NT2/D1 (cell line): ENCODE results near the gene PDZD4.
A peak's percentile ranks its signal among the peaks of the same experiment; 100 is the strongest.

ENCODE experiments used
- DNase-seq: peaks from one replicate; pipeline ENCODE4 v3.0.0-alpha.2; 2011; ENCODE audit warnings: low read depth, low spot score
- H3K27me3 ChIP-seq: 2 replicates; pipeline ENCODE4 v1.6.0; 2011; ENCODE audit warnings: mild to moderate bottlenecking; ENCODE audit not compliant: insufficient read length, insufficient read depth
- H3K36me3 ChIP-seq: 2 replicates; pipeline ENCODE4 v1.6.1; 2011; ENCODE audit warnings: mild to moderate bottlenecking, low read length, mixed read lengths; ENCODE audit not compliant: insufficient read depth, insufficient read length
- H3K4me1 ChIP-seq: 2 replicates; pipeline ENCODE4 v1.5.1; 2011; ENCODE audit not compliant: insufficient read depth, insufficient read length
- H3K4me3 ChIP-seq: 2 replicates; pipeline ENCODE4 v1.5.1; 2011; ENCODE audit warnings: low read depth; ENCODE audit not compliant: insufficient read length
- H3K9ac ChIP-seq: 2 replicates; pipeline ENCODE4 v1.6.0; 2011; ENCODE audit warnings: low read depth; ENCODE audit not compliant: insufficient read length
- H3K9me3 ChIP-seq: 2 replicates; pipeline ENCODE4 v1.5.1; 2011; ENCODE audit warnings: mild to moderate bottlenecking, low read length; ENCODE audit not compliant: insufficient read depth
- SUZ12 ChIP-seq: IDR thresholded peaks from 2 replicates; pipeline ENCODE4 v1.6.1; 2011; ENCODE audit not compliant: insufficient read length, insufficient read depth; ENCODE audit errors: extremely low read depth
- YY1 ChIP-seq: IDR thresholded peaks from 2 replicates; pipeline ENCODE4 v1.6.1; 2011; ENCODE audit not compliant: insufficient read length, insufficient read depth
- ZNF274 ChIP-seq: IDR thresholded peaks from 2 replicates; pipeline ENCODE4 v1.6.1; 2011; ENCODE audit warnings: mild to moderate bottlenecking, low read depth, low read length

PDZD4 gene

GRCh38 chrX:153797415-153798015 lies 32.8 kb downstream of the PDZD4 start:
- Histone ChIP-seq H3K27me3 (no peaks in the 10 kb centered on the region), H3K9ac (no peak overlapping the region), H3K4me1 (peaks cover 2% of the 10 kb centered on the region), H3K4me3 (no peak overlapping the region), H3K36me3 (peaks cover 42% of the 10 kb centered on the region), H3K9me3 (no peaks in the 10 kb centered on the region)
- no peak for DNase-seq
- TF ChIP-seq ZNF274 = no peak
- no peak for TF ChIP-seq YY1

GRCh38 chrX:153794897-153795816 lies 35.2 kb downstream of the PDZD4 start:
- peaks cover 2% of the 10 kb centered on the region for H3K4me1 ChIP-seq
- H3K9me3 ChIP-seq = no peaks in the 10 kb centered on the region
- no peak for DNase-seq
- H3K9ac ChIP-seq = peak overlapping the region; percentile 89
- peak overlapping the region; percentile 71 for H3K4me3 ChIP-seq
- no peaks in the 10 kb centered on the region for H3K27me3 ChIP-seq
- H3K36me3 ChIP-seq = peaks cover 55% of the 10 kb centered on the region
- TF ChIP-seq SUZ12 = no peak
- no peak for TF ChIP-seq ZNF274
- TF ChIP-seq YY1 = no peak

- TF ChIP-seq SUZ12 = no peak
- peak; percentile 55 for TF ChIP-seq YY1
- peak within 1 kb of the TSS; percentile 89 for H3K9ac ChIP-seq
- H3K27me3 ChIP-seq = no peaks in the 10 kb centered on the region
- peak within 1 kb of the TSS; percentile 71 for H3K4me3 ChIP-seq
- H3K4me1 ChIP-seq = peaks cover 2% of the 10 kb centered on the region
- peaks cover 58% of the 10 kb centered on the region for H3K36me3 ChIP-seq
- peak; percentile 68 for DNase-seq
- no peaks in the 10 kb centered on the region for H3K9me3 ChIP-seq
These were observed 36.1 kb downstream of the PDZD4 start, which contains the start of the genes IDH3G and SSR4 for GRCh38 chrX:153794018-153794896. TSS of gene IDH3G (minus strand) at chrX:153794375. CDS start at chrX:153794326, 49 bp downstream. TSS of gene SSR4 (plus strand) at chrX:153794668. CDS start at chrX:153794688, 20 bp downstream.

- TF ChIP-seq YY1 = no peak
- no peak for TF ChIP-seq ZNF274
- TF ChIP-seq SUZ12 = no peak
- no peaks in the 10 kb centered on the region for H3K27me3 ChIP-seq
- peaks cover 2% of the 10 kb centered on the region for H3K4me1 ChIP-seq
- peaks cover 50% of the 10 kb centered on the region for H3K36me3 ChIP-seq
- H3K9me3 ChIP-seq = no peaks in the 10 kb centered on the region
- peak overlapping the region; percentile 60 for H3K4me3 ChIP-seq
- DNase-seq = no peak
- H3K9ac ChIP-seq = peak overlapping the region; percentile 72
These were observed 37.1 kb downstream of the PDZD4 start for GRCh38 chrX:153793291-153793690.

GRCh38 chrX:153792368-153792767 lies 38.0 kb downstream of the PDZD4 start:
- peaks cover 2% of the 10 kb centered on the region for H3K4me1 ChIP-seq
- H3K9ac ChIP-seq = no peak overlapping the region
- no peak overlapping the region for H3K4me3 ChIP-seq
- peaks cover 47% of the 10 kb centered on the region for H3K36me3 ChIP-seq
- TF ChIP-seq SUZ12 (no peak), ZNF274 (no peak), YY1 (no peak)
- no peaks in the 10 kb centered on the region for H3K9me3 ChIP-seq
- no peak for DNase-seq
- H3K27me3 ChIP-seq = no peaks in the 10 kb centered on the region

- H3K36me3 ChIP-seq = peaks cover 43% of the 10 kb centered on the region
- H3K9ac ChIP-seq = no peak overlapping the region
These were observed 39.1 kb downstream of the PDZD4 start for GRCh38 chrX:153791104-153791852.

More at GRCh38 chrX:153791104-153791852, 39.1 kb downstream of the PDZD4 start:
- Histone ChIP-seq H3K9me3 (no peaks in the 10 kb centered on the region), H3K27me3 (no peaks in the 10 kb centered on the region), H3K4me1 (peaks cover 2% of the 10 kb centered on the region), H3K4me3 (no peak overlapping the region)
- no peak for DNase-seq
- no peak for TF ChIP-seq SUZ12
- TF ChIP-seq ZNF274 = no peak
- no peak for TF ChIP-seq YY1
